GM21723 (cell line): Measurements from ENCODE around the gene KCNQ5.

Experiments used
- ATAC-seq: cut with Tn5 transposase; IDR thresholded peaks from one replicate; pipeline ENCODE4 v1.9.1; 2021; ENCODE audit warnings: mild to moderate bottlenecking, moderate library complexity; ENCODE audit not compliant: unreplicated experiment

Gene KCNQ5

GRCh38 chr6:72789145-72789544 lies 167.3 kb downstream of the KCNQ5 start:
- no peak for ATAC-seq

- ATAC-seq, result no peak
Observed at GRCh38 chr6:72792692-72793091, 170.8 kb downstream of the KCNQ5 start.

GRCh38 chr6:72793641-72794395 lies 172.0 kb downstream of the KCNQ5 start:
- no peak for ATAC-seq

- ATAC-seq, result no peak
Observed at GRCh38 chr6:72798196-72798595, 176.3 kb downstream of the KCNQ5 start.

- ATAC-seq, result no peak
Observed at GRCh38 chr6:72809746-72810379, 188.0 kb downstream of the KCNQ5 start.

GRCh38 chr6:72810571-72811280 lies 188.9 kb downstream of the KCNQ5 start:
- ATAC-seq, result no peak

GRCh38 chr6:72811971-72812421 lies 190.1 kb downstream of the KCNQ5 start:
- ATAC-seq, result no peak

- no peak for ATAC-seq
Observed at GRCh38 chr6:72813807-72814596, 192.1 kb downstream of the KCNQ5 start.

GRCh38 chr6:72816022-72816421 lies 194.2 kb downstream of the KCNQ5 start:
- ATAC-seq, result no peak

GRCh38 chr6:72817208-72817607 lies 195.3 kb downstream of the KCNQ5 start:
- ATAC-seq, result no peak

GRCh38 chr6:72819609-72820008 lies 197.7 kb downstream of the KCNQ5 start:
- no peak for ATAC-seq

GRCh38 chr6:72820153-72820552 lies 198.3 kb downstream of the KCNQ5 start:
- no peak for ATAC-seq

GRCh38 chr6:72820906-72821305 lies 199.0 kb downstream of the KCNQ5 start:
- ATAC-seq, result no peak

- no peak for ATAC-seq
Observed at GRCh38 chr6:72822023-72822422, 200.2 kb downstream of the KCNQ5 start.

- no peak for ATAC-seq
Observed at GRCh38 chr6:72822691-72823090, 200.8 kb downstream of the KCNQ5 start.

- peak; percentile 82 for ATAC-seq
Observed at GRCh38 chr6:72824833-72825232, 203.0 kb downstream of the KCNQ5 start.

GRCh38 chr6:72825315-72825911 lies 203.5 kb downstream of the KCNQ5 start:
- peak; percentile 44 for ATAC-seq

- no peak for ATAC-seq
Observed at GRCh38 chr6:72826037-72826436, 204.2 kb downstream of the KCNQ5 start.

GRCh38 chr6:72826744-72827438 lies 205.0 kb downstream of the KCNQ5 start:
- ATAC-seq, result no peak

GRCh38 chr6:72828904-72829303 lies 207.0 kb downstream of the KCNQ5 start:
- ATAC-seq, result no peak
